K562 (cell line): Measurements from ENCODE around the gene SLC25A51. TPM values are rescaled to one million over a fixed set of nuclear protein-coding genes. Genes with fewer than 3 reads are reported as not detected.
A peak's percentile ranks its signal among the peaks of the same experiment; 100 is the strongest.

Source experiments
- ATF3 ChIP-seq, 2 experiments: fragments of 450-650 bp in 1 of 2; sonication (generic) in 1 of 2; formaldehyde crosslinking in 1 of 2; IDR thresholded peaks in 1 of 2; conservative IDR thresholded peaks in 1 of 2; 2 replicates each; pipeline versions ENCODE4 v1.6.1 to v1.8.1; 2016 to 2023; ENCODE audit warnings: mild to moderate bottlenecking in 2 of 2, moderate library complexity in 2 of 2, inconsistent platforms in 1 of 2, missing genetic modification reagents in 1 of 2
- FOXK1 ChIP-seq: sonication (generic); formaldehyde crosslinking; IDR thresholded peaks from 2 replicates; pipeline ENCODE4 v1.8.0; 2022; ENCODE audit warnings: missing genetic modification reagents, mild to moderate bottlenecking, borderline replicate concordance
- HDAC2 ChIP-seq: fragments of 450-650 bp; IDR thresholded peaks from 2 replicates; pipeline ENCODE4 v1.6.1; 2016; ENCODE audit warnings: mild to moderate bottlenecking
- KDM1A ChIP-seq, 2 experiments: fragments of 450-650 bp; IDR thresholded peaks; 2 replicates each; pipeline ENCODE4 v1.6.1; 2016; ENCODE audit warnings: mild to moderate bottlenecking in 2 of 2
- PATZ1 ChIP-seq: fragments of 250-450 bp; sonication (Bioruptor Pico); IDR thresholded peaks from 2 replicates; pipeline ENCODE4 v1.5.0; 2020; ENCODE audit warnings: mild to moderate bottlenecking, borderline replicate concordance
- RBM25 ChIP-seq: fragments of 200-400 bp; formaldehyde crosslinking; IDR thresholded peaks from 2 replicates; pipeline ENCODE4 v1.6.1; 2018; ENCODE audit warnings: low read length, low read depth, moderate library complexity; ENCODE audit not compliant: severe bottlenecking
- SMARCA5 ChIP-seq: fragments of 450-650 bp; IDR thresholded peaks from 2 replicates; pipeline ENCODE4 v1.6.1; 2016
- ZMIZ1 ChIP-seq, 2 experiments: fragments of 150-350 bp in 1 of 2; IDR thresholded peaks; 2 replicates each; pipeline ENCODE4 v1.6.1; 2012 to 2016; ENCODE audit warnings: low read depth in 2 of 2, low read length in 2 of 2, mild to moderate bottlenecking in 1 of 2, moderate library complexity in 1 of 2
- polyA plus RNA-seq, 8 experiments: library from polyadenylated mRNA; depleted of rRNA in 4 of 8; stranded (reverse) in 5 of 8; unstranded in 3 of 8; fragments of >200 nt; fragmentation: Nextera tagmentation in 2 of 8; fragmentation: Illumina TruSeq in 1 of 8; extraction: Ambion mirVana in 2 of 8; extraction: Trizol in 1 of 8; gene quantifications; 2 replicates each; pipeline versions ENCODE4 v1.2.1 to v1.2.3, GENCODE V29; 2011 to 2014; ENCODE audit warnings: inconsistent platforms in 1 of 8, missing spikeins in 1 of 8
- total RNA-seq, 7 experiments: library from RNA; depleted of rRNA in 6 of 7; stranded (reverse); fragments of >200 nt in 6 of 7; fragmentation: Illumina TruSeq in 2 of 7; extraction: Trizol in 2 of 7; gene quantifications; 2 replicates each; pipeline versions ENCODE4 v1.2.1 to v1.2.3, GENCODE V29; 2011 to 2021; ENCODE audit warnings: low replicate concordance in 1 of 7

The SLC25A51 gene
- total and polyA plus RNA-seq, 9 of the 15 experiments (the other 6 are each of a cell fraction or from before 2014, with no cell fraction given): 9.1 to 40.7 (median 24.5) TPM

- TF ChIP-seq ZMIZ1 (IDR thresholded peaks at IDR 0.05; ENCODE audit: low read depth in 2 of 2, low read length in 2 of 2) (no peak), FOXK1 (CRISPR knock-in tag) (no peak), KDM1A (IDR thresholded peaks at IDR 0.05) (peak; percentile 51 to 72), SMARCA5 (peak; percentile 85), HDAC2 (0 out of 2 replicates have a peak, but pooled peaks have one; percentile 39), ATF3 (IDR thresholded peaks at IDR 0.05) (peak; percentile 31; the same call in 1 of the 2 replicates), ATF3 (CRISPR knock-in tag; conservative IDR thresholded peaks at IDR 0.05) (no peak), PATZ1 (CRISPR knock-in tag) (no peak), RBM25 (peak; percentile 94)
Measured at GRCh38 chr9:37951671-37952449, 47.9 kb upstream of the SLC25A51 start (continued).
